ENCODE data around the gene SRC. TPM values are rescaled to one million over a fixed set of nuclear protein-coding genes. Genes with fewer than 3 reads are reported as not detected.

SRC gene
- total RNA-seq, 2 donors from 2014 or later: 75.6 to 109 TPM

DNA sequence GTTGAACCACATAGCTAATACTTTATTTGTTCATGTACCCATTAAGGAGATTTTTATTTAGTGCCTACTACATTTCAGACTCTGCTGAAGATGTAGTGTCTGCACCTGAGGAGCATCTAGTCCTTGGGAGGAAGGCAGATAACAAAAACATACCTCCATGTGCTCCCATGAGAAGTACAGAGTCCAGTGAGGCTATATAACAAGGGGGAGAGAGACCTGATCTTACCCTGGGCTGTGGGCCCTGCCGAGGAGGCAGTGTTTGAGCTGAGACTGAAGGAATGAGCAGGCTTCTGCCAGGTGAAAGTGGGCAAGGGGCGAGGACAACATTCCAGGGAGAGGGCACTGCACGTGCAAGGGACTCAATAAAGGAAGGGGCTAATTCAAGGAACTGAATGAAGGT lies 44.4 kb upstream of the SRC start:
- H3K27me3 ChIP-seq (ENCODE audit: control insufficient read depth, insufficient read depth, low read length, poor library complexity, severe bottlenecking): no peaks in the 10 kb centered on the region
- no peak overlapping the region for H3K4me3 Mint-ChIP-seq
- no peaks in the 10 kb centered on the region for H3K9me3 Mint-ChIP-seq
- H3K27ac ChIP-seq (ENCODE audit: low read depth, low read length): no peak overlapping the region
- no peak overlapping the region for H3K27ac Mint-ChIP-seq
- peaks cover 56% of the 10 kb centered on the region for H3K36me3 ChIP-seq (ENCODE audit: control insufficient read depth, insufficient read depth, low read length)
- TF ChIP-seq, protein P1, sequence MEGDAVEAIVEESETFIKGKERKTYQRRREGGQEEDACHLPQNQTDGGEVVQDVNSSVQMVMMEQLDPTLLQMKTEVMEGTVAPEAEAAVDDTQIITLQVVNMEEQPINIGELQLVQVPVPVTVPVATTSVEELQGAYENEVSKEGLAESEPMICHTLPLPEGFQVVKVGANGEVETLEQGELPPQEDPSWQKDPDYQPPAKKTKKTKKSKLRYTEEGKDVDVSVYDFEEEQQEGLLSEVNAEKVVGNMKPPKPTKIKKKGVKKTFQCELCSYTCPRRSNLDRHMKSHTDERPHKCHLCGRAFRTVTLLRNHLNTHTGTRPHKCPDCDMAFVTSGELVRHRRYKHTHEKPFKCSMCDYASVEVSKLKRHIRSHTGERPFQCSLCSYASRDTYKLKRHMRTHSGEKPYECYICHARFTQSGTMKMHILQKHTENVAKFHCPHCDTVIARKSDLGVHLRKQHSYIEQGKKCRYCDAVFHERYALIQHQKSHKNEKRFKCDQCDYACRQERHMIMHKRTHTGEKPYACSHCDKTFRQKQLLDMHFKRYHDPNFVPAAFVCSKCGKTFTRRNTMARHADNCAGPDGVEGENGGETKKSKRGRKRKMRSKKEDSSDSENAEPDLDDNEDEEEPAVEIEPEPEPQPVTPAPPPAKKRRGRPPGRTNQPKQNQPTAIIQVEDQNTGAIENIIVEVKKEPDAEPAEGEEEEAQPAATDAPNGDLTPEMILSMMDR (conservative IDR thresholded peaks at IDR 0.05): no peak
- H3K4me1 Mint-ChIP-seq: peaks cover 29% of the 10 kb centered on the region
- 80 to 95% methylated on average over 1 to 3 of the region's 3 CpGs for WGBS, 2 experiments (ENCODE audit: insufficient coverage in 1 of 2, insufficient read length in 1 of 2)
- H3K4me1 ChIP-seq (ENCODE audit: control insufficient read depth, insufficient read depth, low read length): peaks cover under 1% of the 10 kb centered on the region
- no peaks in the 10 kb centered on the region for H3K9me3 ChIP-seq (ENCODE audit: control insufficient read depth, low read length)
- DNase-seq: no peak
- peaks cover 55% of the 10 kb centered on the region for H3K36me3 Mint-ChIP-seq (ENCODE audit: low read depth)
- H3K9ac ChIP-seq (ENCODE audit: extremely low read depth, low read length, poor library complexity, severe bottlenecking): no peak overlapping the region
- no peaks in the 10 kb centered on the region for H3K27me3 Mint-ChIP-seq (ENCODE audit: insufficient read depth)
- no peak overlapping the region for H3K4me3 ChIP-seq (ENCODE audit: low read length)

DNA sequence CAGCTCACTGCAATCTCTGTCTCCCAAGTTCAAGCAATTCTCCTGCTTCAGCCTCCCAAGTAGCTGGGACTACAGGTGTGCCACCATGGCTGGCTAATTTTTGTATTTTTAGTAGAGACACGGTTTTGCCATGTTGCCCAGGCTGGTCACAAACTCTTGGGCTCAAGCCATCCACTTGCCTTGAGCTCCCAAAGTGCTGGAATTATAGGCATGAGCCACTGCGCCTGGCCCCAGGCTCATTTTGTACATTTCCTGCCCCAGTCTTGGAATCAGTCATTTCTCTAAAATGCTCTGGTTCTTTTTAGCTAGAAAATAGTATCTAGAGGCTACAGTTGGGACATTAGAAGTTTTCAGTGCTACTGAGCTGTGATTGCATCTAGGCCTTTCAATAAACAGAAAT lies 43.0 kb upstream of the SRC start:
- Mint-ChIP-seq H3K9me3 (no peaks in the 10 kb centered on the region), H3K36me3 (ENCODE audit: low read depth) (peaks cover 58% of the 10 kb centered on the region), H3K4me3 (no peak overlapping the region), H3K27me3 (ENCODE audit: insufficient read depth) (no peaks in the 10 kb centered on the region), H3K27ac (no peak overlapping the region), H3K4me1 (peaks cover 26% of the 10 kb centered on the region)
- Histone ChIP-seq H3K4me1 (ENCODE audit: control insufficient read depth, insufficient read depth, low read length) (no peaks in the 10 kb centered on the region), H3K27ac (ENCODE audit: low read depth, low read length) (no peak overlapping the region), H3K4me3 (ENCODE audit: low read length) (no peak overlapping the region), H3K36me3 (ENCODE audit: control insufficient read depth, insufficient read depth, low read length) (peaks cover 66% of the 10 kb centered on the region), H3K9me3 (ENCODE audit: control insufficient read depth, low read length) (no peaks in the 10 kb centered on the region), H3K9ac (ENCODE audit: extremely low read depth, low read length, poor library complexity, severe bottlenecking) (no peak overlapping the region), H3K27me3 (ENCODE audit: control insufficient read depth, insufficient read depth, low read length, poor library complexity, severe bottlenecking) (no peaks in the 10 kb centered on the region)
- DNase-seq: no peak
- 86 to 96% methylated on average over 2 of the region's 2 CpGs for WGBS, 2 experiments (ENCODE audit: insufficient coverage in 1 of 2, insufficient read length in 1 of 2)
- TF ChIP-seq, protein P1 (conservative IDR thresholded peaks at IDR 0.05): no peak

DNA sequence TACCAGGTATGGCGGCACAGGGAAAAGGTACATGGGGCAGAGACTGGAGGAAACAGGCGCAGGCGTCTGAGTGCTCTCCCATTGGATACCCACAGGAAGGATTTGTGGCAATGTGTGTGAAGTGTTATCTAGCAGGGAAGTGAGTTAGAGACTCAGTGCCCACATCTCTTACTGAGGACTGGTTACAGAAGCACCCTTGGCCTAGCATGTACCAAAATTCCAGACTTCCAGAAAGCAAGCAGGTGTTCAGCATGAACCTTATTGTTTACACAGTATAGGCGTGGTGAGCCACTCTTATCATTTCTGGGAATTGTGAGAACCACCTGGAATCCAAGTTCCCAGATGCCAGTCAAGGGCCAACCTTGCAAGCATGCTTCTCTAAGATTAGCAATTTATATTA lies 42.3 kb upstream of the SRC start:
- WGBS, 2 experiments (ENCODE audit: insufficient coverage in 1 of 2, insufficient read length in 1 of 2): 87 to 100% methylated on average over 2 to 4 of the region's 4 CpGs
- H3K9me3 Mint-ChIP-seq: no peaks in the 10 kb centered on the region
- H3K4me1 Mint-ChIP-seq: peaks cover 29% of the 10 kb centered on the region

More for the DNA sequence above, 42.3 kb upstream of the SRC start:
- H3K27ac ChIP-seq (ENCODE audit: low read depth, low read length): no peak overlapping the region
- peaks cover 56% of the 10 kb centered on the region for H3K36me3 Mint-ChIP-seq (ENCODE audit: low read depth)
- peaks cover 61% of the 10 kb centered on the region for H3K36me3 ChIP-seq (ENCODE audit: control insufficient read depth, insufficient read depth, low read length)
- DNase-seq: no peak
- no peaks in the 10 kb centered on the region for H3K27me3 ChIP-seq (ENCODE audit: control insufficient read depth, insufficient read depth, low read length, poor library complexity, severe bottlenecking)
- no peak overlapping the region for H3K27ac Mint-ChIP-seq
- H3K27me3 Mint-ChIP-seq (ENCODE audit: insufficient read depth): no peaks in the 10 kb centered on the region
- H3K9me3 ChIP-seq (ENCODE audit: control insufficient read depth, low read length): no peaks in the 10 kb centered on the region
- H3K4me1 ChIP-seq (ENCODE audit: control insufficient read depth, insufficient read depth, low read length): no peaks in the 10 kb centered on the region
- no peak overlapping the region for H3K4me3 Mint-ChIP-seq
- no peak overlapping the region for H3K4me3 ChIP-seq (ENCODE audit: low read length)
- TF ChIP-seq, protein P1 (conservative IDR thresholded peaks at IDR 0.05): no peak
- no peak overlapping the region for H3K9ac ChIP-seq (ENCODE audit: extremely low read depth, low read length, poor library complexity, severe bottlenecking)
